Measurements from ENCODE around the gene ANGEL2.

DNA sequence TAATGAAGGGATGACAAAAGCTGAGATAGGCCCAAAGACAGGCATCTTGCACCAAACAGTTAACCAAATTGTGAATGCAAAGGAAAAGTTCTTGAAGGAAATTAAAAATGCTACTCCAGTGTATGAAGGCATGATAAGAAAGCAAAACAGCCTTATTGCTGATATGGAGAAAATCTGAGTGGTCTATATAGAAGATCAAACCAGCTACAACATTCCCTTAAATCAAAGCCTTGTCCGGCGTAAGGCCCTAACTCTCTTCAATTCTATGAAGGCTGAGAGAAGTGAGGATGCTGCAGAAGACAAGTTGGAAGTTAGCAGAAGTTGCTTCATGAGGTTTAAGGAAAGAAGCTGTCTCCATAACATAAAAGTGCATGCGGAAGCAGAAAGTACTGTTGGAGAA is 4.3 kb upstream of the ANGEL2 start:
- TF ChIP-seq, protein P1, sequence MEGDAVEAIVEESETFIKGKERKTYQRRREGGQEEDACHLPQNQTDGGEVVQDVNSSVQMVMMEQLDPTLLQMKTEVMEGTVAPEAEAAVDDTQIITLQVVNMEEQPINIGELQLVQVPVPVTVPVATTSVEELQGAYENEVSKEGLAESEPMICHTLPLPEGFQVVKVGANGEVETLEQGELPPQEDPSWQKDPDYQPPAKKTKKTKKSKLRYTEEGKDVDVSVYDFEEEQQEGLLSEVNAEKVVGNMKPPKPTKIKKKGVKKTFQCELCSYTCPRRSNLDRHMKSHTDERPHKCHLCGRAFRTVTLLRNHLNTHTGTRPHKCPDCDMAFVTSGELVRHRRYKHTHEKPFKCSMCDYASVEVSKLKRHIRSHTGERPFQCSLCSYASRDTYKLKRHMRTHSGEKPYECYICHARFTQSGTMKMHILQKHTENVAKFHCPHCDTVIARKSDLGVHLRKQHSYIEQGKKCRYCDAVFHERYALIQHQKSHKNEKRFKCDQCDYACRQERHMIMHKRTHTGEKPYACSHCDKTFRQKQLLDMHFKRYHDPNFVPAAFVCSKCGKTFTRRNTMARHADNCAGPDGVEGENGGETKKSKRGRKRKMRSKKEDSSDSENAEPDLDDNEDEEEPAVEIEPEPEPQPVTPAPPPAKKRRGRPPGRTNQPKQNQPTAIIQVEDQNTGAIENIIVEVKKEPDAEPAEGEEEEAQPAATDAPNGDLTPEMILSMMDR (IDR thresholded peaks at IDR 0.05), result no peak
- TF ChIP-seq POLR2A (IDR thresholded peaks at IDR 0.05), result no peak

Data from uterus (tissue), 2 donors.